ENCODE data around the gene ZNF98.

The ZNF98 gene

DNA sequence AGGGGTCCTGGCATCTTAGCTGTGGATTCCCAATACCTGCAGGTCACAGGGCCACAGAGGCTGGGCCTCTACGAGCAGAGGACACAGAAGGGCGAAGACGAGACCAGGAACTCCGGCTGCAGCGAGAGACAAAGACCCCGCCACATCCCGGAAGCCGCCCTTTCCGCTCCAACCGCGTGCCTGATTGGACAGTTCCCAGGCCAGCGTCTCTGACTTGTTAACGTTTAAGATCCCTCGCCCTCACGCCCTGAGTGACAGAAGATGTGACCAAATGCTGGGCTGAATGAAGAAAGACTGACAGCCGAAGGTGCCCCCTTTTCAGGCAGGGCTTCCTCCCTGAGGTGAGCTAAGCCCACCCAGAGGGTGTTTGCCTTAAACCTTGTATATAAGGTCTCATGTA, at the start of gene ZNF98:
TSS of gene ZNF98 (minus strand) at position 136 of the 400 bp plus-strand sequence. CDS start at position 14, 122 bp downstream.
- no peak for DNase-seq (ENCODE audit: low read depth)

DNA sequence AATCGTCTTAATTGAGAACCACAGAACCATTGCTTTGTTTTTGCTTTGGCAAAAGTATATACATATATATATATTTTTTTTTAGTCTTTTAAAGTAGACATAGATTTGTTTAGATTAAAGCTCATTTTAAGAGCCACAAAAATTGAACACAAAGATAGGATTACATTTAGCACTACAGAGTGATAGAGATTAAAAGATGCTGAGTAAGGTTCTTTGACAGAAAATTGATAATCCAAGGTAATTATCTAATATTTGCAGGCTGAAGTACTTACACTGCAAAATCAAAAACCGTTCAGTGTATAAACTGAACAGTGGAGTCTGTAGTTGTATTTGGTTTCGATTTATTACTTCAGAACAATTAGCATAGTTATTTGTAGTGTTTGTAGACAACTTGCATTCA, 24.5 kb upstream of the ZNF98 start:
- DNase-seq (ENCODE audit: low read depth) = no peak

GRCh38 chr19:22438011-22438410, 15.9 kb upstream of the ZNF98 start:
- DNase-seq (ENCODE audit: low read depth) = no peak

DNA sequence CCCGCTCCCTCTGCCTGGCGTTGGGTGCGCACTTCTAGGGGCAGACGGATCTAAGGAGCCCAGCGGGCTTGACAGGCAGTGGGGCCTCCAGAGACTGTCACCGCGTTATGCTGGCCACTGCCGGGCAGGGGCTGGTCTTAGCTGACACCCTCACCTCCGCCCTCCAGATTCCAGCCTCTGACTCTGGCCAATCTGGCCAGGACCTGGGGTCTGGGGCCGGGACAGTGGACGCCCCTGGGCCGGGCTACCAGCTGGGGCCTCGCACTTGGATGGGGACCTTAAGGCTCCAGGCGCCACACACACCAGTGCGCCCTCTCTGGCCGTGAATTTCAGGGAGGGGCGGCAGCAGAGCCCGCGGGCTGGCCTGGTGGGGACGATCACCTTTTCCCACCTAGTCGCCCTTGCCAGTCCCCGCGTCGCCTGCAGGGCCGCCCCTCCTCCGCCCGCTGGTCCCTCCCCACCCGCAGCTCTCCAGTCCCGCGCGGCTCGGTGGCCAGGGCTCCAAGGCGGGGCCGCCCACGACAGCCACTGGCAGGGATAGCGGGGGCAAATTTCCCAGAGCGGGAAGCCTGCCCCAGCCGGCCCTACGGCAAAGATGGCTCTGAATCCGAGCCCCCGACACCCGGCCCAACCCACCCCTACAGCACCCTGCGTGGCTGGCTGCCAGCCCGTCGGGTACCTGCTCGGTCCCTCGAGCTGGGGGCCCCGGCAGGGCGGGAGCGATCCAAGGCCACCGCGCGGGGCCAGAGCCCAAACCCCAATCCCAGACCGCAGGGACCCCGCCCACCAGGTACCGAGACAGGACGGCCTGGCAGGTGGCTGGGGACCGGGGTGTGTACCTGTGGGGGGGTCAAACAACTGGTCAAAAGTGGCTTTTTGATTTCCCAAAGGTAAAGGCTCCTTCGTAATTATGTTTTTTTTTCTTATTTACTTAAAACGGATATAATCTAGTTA, 6.1 kb upstream of the ZNF98 start:
- DNase-seq (ENCODE audit: low read depth) = no peak

- DNase-seq (ENCODE audit: low read depth) = no peak
Measured at GRCh38 chr19:22427547-22427946, 5.4 kb upstream of the ZNF98 start.

DNA sequence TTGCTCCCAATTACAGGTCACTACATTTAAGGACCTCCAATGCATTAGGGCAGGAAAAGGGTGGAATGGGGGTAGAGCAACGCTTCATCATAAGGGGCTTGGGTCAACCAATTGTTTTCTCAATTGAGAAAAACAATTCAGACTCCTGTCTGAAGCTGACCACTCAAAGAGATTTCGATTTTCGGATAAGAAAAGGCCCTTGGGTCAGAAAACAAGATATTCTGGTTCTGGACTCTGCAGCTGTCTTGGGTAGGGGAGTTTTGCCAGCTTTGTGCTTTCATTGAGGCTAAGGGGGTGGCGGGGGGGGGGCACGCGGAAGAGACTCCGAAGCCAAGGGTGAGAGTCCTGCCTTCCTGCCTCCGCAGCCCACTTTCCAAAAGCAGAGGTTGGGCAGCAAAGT, 4.8 kb upstream of the ZNF98 start:
- DNase-seq (ENCODE audit: low read depth) = no peak

GRCh38 chr19:22421797-22422196, 349 bp downstream of the ZNF98 start:
- no peak for DNase-seq (ENCODE audit: low read depth)

GRCh38 chr19:22354665-22355064, 67.5 kb downstream of the ZNF98 start:
- DNase-seq (ENCODE audit: low read depth) = no peak

Data from GM04504 (cell line).